D341Med (cell line): ENCODE measurements around the gene SPDEF.
A peak's percentile ranks its signal among the peaks of the same experiment; 100 is the strongest.

Source experiments
- DNase-seq: peaks from one replicate; pipeline ENCODE4 v3.0.0; 2012; ENCODE audit warnings: low spot score

Gene SPDEF

GRCh38 chr6:34544776-34545471 is 11.2 kb downstream of the SPDEF start:
- peak; percentile 86 for DNase-seq

GRCh38 chr6:34544052-34544604 is 12.0 kb downstream of the SPDEF start:
- DNase-seq, result no peak

- no peak for DNase-seq
These were observed 12.7 kb downstream of the SPDEF start for GRCh38 chr6:34543421-34543820.

- DNase-seq, result no peak
These were observed 15.3 kb downstream of the SPDEF start for GRCh38 chr6:34540841-34541240.

GRCh38 chr6:34540222-34540621 is 15.9 kb downstream of the SPDEF start:
- DNase-seq, result no peak

- no peak for DNase-seq
These were observed 16.9 kb downstream of the SPDEF start for GRCh38 chr6:34539181-34539580.

- DNase-seq, result no peak
These were observed 17.5 kb downstream of the SPDEF start for GRCh38 chr6:34538581-34538980.

- DNase-seq, result no peak
These were observed 18.1 kb downstream of the SPDEF start for GRCh38 chr6:34537922-34538550.

GRCh38 chr6:34536959-34537848 is 18.9 kb downstream of the SPDEF start:
- DNase-seq, result no peak

- peak; percentile 69 for DNase-seq
These were observed 19.7 kb downstream of the SPDEF start for GRCh38 chr6:34536251-34536958.

GRCh38 chr6:34535646-34536045 is 20.5 kb downstream of the SPDEF start:
- no peak for DNase-seq

- DNase-seq, result no peak
These were observed 20.9 kb downstream of the SPDEF start for GRCh38 chr6:34535199-34535598.

GRCh38 chr6:34534656-34535055 is 21.5 kb downstream of the SPDEF start:
- no peak for DNase-seq

- DNase-seq, result no peak
These were observed 22.0 kb downstream of the SPDEF start for GRCh38 chr6:34534146-34534545.

- DNase-seq, result no peak
These were observed 23.9 kb downstream of the SPDEF start for GRCh38 chr6:34532230-34532629.

GRCh38 chr6:34531580-34532201 is 24.4 kb downstream of the SPDEF start:
- no peak for DNase-seq

GRCh38 chr6:34530753-34531365 is 25.3 kb downstream of the SPDEF start:
- DNase-seq, result no peak

- no peak for DNase-seq
These were observed 26.3 kb downstream of the SPDEF start for GRCh38 chr6:34529665-34530327.

GRCh38 chr6:34528996-34529664 is 27.0 kb downstream of the SPDEF start:
- no peak for DNase-seq
